Upper lobe of left lung (tissue), 4 donors: ENCODE data around the gene HMGXB3.

Experiments used
- CTCF ChIP-seq, 6 experiments: fragments of 450-650 bp in 4 of 6; fragments of 200-600 bp in 2 of 6; sonication (generic) in 2 of 6; IDR thresholded peaks; one replicate each; pipeline ENCODE4 v1.5.1; 2016 to 2019; ENCODE audit warnings: antibody characterized with exemption in 6 of 6
- POLR2AphosphoS5 ChIP-seq, 2 donors: sonication (generic); formaldehyde crosslinking; IDR thresholded peaks; one replicate each; pipeline ENCODE4 v1.5.1; 2017; ENCODE audit warnings: antibody characterized with exemption in 2 of 2

GRCh38 chr5:150062216-150062922 is 61.8 kb downstream of the HMGXB3 start:
- TF ChIP-seq CTCF (IDR thresholded peaks at IDR 0.05): no peak
- no peak for TF ChIP-seq POLR2AphosphoS5 (IDR thresholded peaks at IDR 0.05)
